HepG2 (cell line): ENCODE measurements around the gene SLC20A1. TPM values are rescaled to one million over a fixed set of nuclear protein-coding genes. Genes with fewer than 3 reads are reported as not detected.

ENCODE experiments used
- HNF1A ChIP-seq, 2 experiments: sonication (generic) in 1 of 2; formaldehyde crosslinking in 1 of 2; IDR thresholded peaks; 2 replicates each; pipeline versions ENCODE4 v1.4.0 to v1.6.1; 2016 to 2020; ENCODE audit warnings: borderline replicate concordance in 1 of 2, low read depth in 1 of 2, mild to moderate bottlenecking in 1 of 2, missing genetic modification reagents in 1 of 2
- HNF1B ChIP-seq: sonication (generic); formaldehyde crosslinking; IDR thresholded peaks from 2 replicates; pipeline ENCODE4 v1.5.1; 2020; ENCODE audit warnings: mild to moderate bottlenecking, moderate library complexity, missing genetic modification reagents
- LBX2 ChIP-seq: sonication (generic); formaldehyde crosslinking; IDR thresholded peaks from 2 replicates; pipeline ENCODE4 v1.5.0; 2020; ENCODE audit warnings: missing genetic modification reagents, mild to moderate bottlenecking, borderline replicate concordance
- MED1 ChIP-seq: sonication (generic); formaldehyde crosslinking; IDR thresholded peaks from 2 replicates; pipeline ENCODE4 v1.4.0; 2020; ENCODE audit warnings: missing genetic modification reagents
- NPAS2 ChIP-seq: sonication (generic); formaldehyde crosslinking; IDR thresholded peaks from 2 replicates; pipeline ENCODE4 v1.8.0; 2022; ENCODE audit warnings: mild to moderate bottlenecking, missing genetic modification reagents, borderline replicate concordance
- RFX3 ChIP-seq: IDR thresholded peaks from 2 replicates; pipeline ENCODE4 v1.6.1; 2016; ENCODE audit warnings: missing biosample characterization, missing genetic modification reagents
- SIX1 ChIP-seq: sonication (generic); formaldehyde crosslinking; IDR thresholded peaks from 2 replicates; pipeline ENCODE4 v1.4.0; 2020; ENCODE audit warnings: missing genetic modification reagents, borderline replicate concordance
- SP4 ChIP-seq: sonication (generic); formaldehyde crosslinking; IDR thresholded peaks from 2 replicates; pipeline ENCODE4 v1.8.1; 2023; ENCODE audit warnings: mild to moderate bottlenecking, missing genetic modification reagents
- TBX3 ChIP-seq: fragments of 450-650 bp; IDR thresholded peaks from 2 replicates; pipeline ENCODE4 v1.6.1; 2017; ENCODE audit warnings: antibody characterized with exemption, mild to moderate bottlenecking, inconsistent platforms, borderline replicate concordance
- USF2 ChIP-seq, 2 experiments: sonication (generic) in 1 of 2; formaldehyde crosslinking in 1 of 2; IDR thresholded peaks; 2 replicates each; pipeline versions ENCODE4 v1.5.1 to v1.6.1; 2011 to 2020; ENCODE audit warnings: borderline replicate concordance in 1 of 2, low read depth in 1 of 2, low read length in 1 of 2, mild to moderate bottlenecking in 1 of 2, missing genetic modification reagents in 1 of 2, moderate library complexity in 1 of 2
- ZBED4 ChIP-seq: sonication (generic); formaldehyde crosslinking; IDR thresholded peaks from 2 replicates; pipeline ENCODE4 v1.4.0; 2020; ENCODE audit warnings: missing genetic modification reagents, borderline replicate concordance
- ZNF501 ChIP-seq: sonication (generic); formaldehyde crosslinking; IDR thresholded peaks from 2 replicates; pipeline ENCODE4 v1.5.1; 2020; ENCODE audit warnings: mild to moderate bottlenecking, moderate library complexity, missing genetic modification reagents
- polyA plus RNA-seq, 8 experiments: library from polyadenylated mRNA; depleted of rRNA in 3 of 8; stranded (reverse) in 7 of 8; unstranded in 1 of 8; fragments of >200 nt; fragmentation: Illumina TruSeq in 4 of 8; extraction: Trizol in 4 of 8; gene quantifications; 2 replicates each; pipeline versions ENCODE4 v1.2.1 to v1.2.3, GENCODE V29; 2011 to 2016; ENCODE audit warnings: low read depth in 4 of 8, missing spikeins in 1 of 8, mixed read lengths in 1 of 8; ENCODE audit not compliant: insufficient read depth in 1 of 8
- total RNA-seq, 5 experiments: library from RNA; depleted of rRNA; stranded (reverse); fragments of >200 nt; fragmentation: Illumina TruSeq; extraction: Trizol; gene quantifications; 2 replicates each; pipeline ENCODE4 v1.2.3, GENCODE V29; 2016; ENCODE audit warnings: low read depth in 1 of 5

Gene SLC20A1
- total and polyA plus RNA-seq, 2 of the 13 experiments (the other 11 are each of a cell fraction or from before 2014, with no cell fraction given) = 54.0 to 85.9 TPM

- TF ChIP-seq HNF1B (CRISPR knock-in tag) = peak; percentile 78
- peak; percentile 72 for TF ChIP-seq RFX3 (CRISPR knock-in tag)
- no peak for TF ChIP-seq SP4 (CRISPR knock-in tag)
- TF ChIP-seq LBX2 (CRISPR knock-in tag) = no peak
- TF ChIP-seq TBX3 = peak; percentile 52; the same call in 1 of the 2 replicates
- TF ChIP-seq ZBED4 = 0 out of 2 replicates have a peak, but pooled peaks have one; percentile 65
- 0 out of 2 replicates have a peak, but pooled peaks have one; percentile 38 for TF ChIP-seq SIX1 (CRISPR knock-in tag)
- peak; percentile 71 for TF ChIP-seq ZNF501 (CRISPR knock-in tag)
- TF ChIP-seq NPAS2 = no peak
- peak; percentile 51; the same call in 1 of the 2 replicates for TF ChIP-seq USF2 (IDR thresholded peaks at IDR 0.05; ENCODE audit: low read depth, low read length)
- TF ChIP-seq USF2 (CRISPR knock-in tag; IDR thresholded peaks at IDR 0.05; ENCODE audit: borderline replicate concordance) = no peak
- TF ChIP-seq HNF1A (IDR thresholded peaks at IDR 0.05; ENCODE audit: low read depth) = no peak
- TF ChIP-seq HNF1A (CRISPR knock-in tag; IDR thresholded peaks at IDR 0.05; ENCODE audit: borderline replicate concordance) = no peak
- peak; percentile 85 for TF ChIP-seq MED1 (CRISPR knock-in tag)
These were observed 46.8 kb downstream of the SLC20A1 start (continued) for GRCh38 chr2:112692495-112692911.
